ENCODE results near the gene GLCE.
"Not testable (repeated sequence)": the region's sequence is repeated elsewhere in the genome, so short reads cannot be mapped to it uniquely, and the experiment has no call there.

Gene GLCE

GRCh38 chr15:69288531-69289341 lies 128.3 kb downstream of the GLCE start:
- in situ Hi-C loops (cut with MboI; ENCODE audit: low pct_unique_long_range_greater_than_20kb, low sequenced_read_pairs, unreplicated experiment): no loop called here
- no peak for DNase-seq (ENCODE audit: low spot score)
- no peak for TF ChIP-seq CTCF (IDR thresholded peaks at IDR 0.05; ENCODE audit: extremely low read depth, insufficient read depth, missing control alignments)

GRCh38 chr15:69289342-69290146 lies 129.1 kb downstream of the GLCE start:
- no peak for TF ChIP-seq CTCF (IDR thresholded peaks at IDR 0.05; ENCODE audit: extremely low read depth, insufficient read depth, missing control alignments)
- in situ Hi-C loops (cut with MboI; ENCODE audit: low pct_unique_long_range_greater_than_20kb, low sequenced_read_pairs, unreplicated experiment): no loop called here
- DNase-seq (ENCODE audit: low spot score): no peak

- no peak for DNase-seq (ENCODE audit: low spot score)
- in situ Hi-C loops (cut with MboI; ENCODE audit: low pct_unique_long_range_greater_than_20kb, low sequenced_read_pairs, unreplicated experiment): no loop called here
- no peak for TF ChIP-seq CTCF (IDR thresholded peaks at IDR 0.05; ENCODE audit: extremely low read depth, insufficient read depth, missing control alignments)
Observed at GRCh38 chr15:69290346-69291164, 130.1 kb downstream of the GLCE start.

GRCh38 chr15:69291651-69292050 lies 131.2 kb downstream of the GLCE start:
- DNase-seq (ENCODE audit: low spot score); in situ Hi-C loops (cut with MboI; ENCODE audit: low pct_unique_long_range_greater_than_20kb, low sequenced_read_pairs, unreplicated experiment): not testable (repeated sequence)

GRCh38 chr15:69292826-69293420 lies 132.5 kb downstream of the GLCE start:
- no peak for DNase-seq (ENCODE audit: low spot score)
- no peak for TF ChIP-seq CTCF (IDR thresholded peaks at IDR 0.05; ENCODE audit: extremely low read depth, insufficient read depth, missing control alignments)
- in situ Hi-C loops (cut with MboI; ENCODE audit: low pct_unique_long_range_greater_than_20kb, low sequenced_read_pairs, unreplicated experiment): no loop called here

GRCh38 chr15:69293741-69294615 lies 133.5 kb downstream of the GLCE start:
- TF ChIP-seq CTCF (IDR thresholded peaks at IDR 0.05; ENCODE audit: extremely low read depth, insufficient read depth, missing control alignments): no peak
- no peak for DNase-seq (ENCODE audit: low spot score)
- in situ Hi-C loops (cut with MboI; ENCODE audit: low pct_unique_long_range_greater_than_20kb, low sequenced_read_pairs, unreplicated experiment): no loop called here

All from GM13977 (cell line).